ENCODE results near the gene ADAMTS17. TPM values are rescaled to one million over a fixed set of nuclear protein-coding genes. Genes with fewer than 3 reads are reported as not detected.

ADAMTS17 gene
- total RNA-seq, 1 experiment from 2014 or later: 1.6 TPM

GRCh38 chr15:100058458-100058857 is 283.3 kb downstream of the ADAMTS17 start:
- DNase-seq (ENCODE audit: low read depth, low spot score) (no peak), ATAC-seq (no peak)
- no peak overlapping the region for H3K4me3 ChIP-seq (ENCODE audit: low read depth in 2 of 2, low read length in 2 of 2)
- TF ChIP-seq CTCF (IDR thresholded peaks at IDR 0.05) (no peak), TCF7L2 (IDR thresholded peaks at IDR 0.05; ENCODE audit: low read depth, low read length) (no peak), REST (IDR thresholded peaks at IDR 0.05; ENCODE audit: insufficient read depth in 1 of 2, low read depth in 2 of 2, low read length in 1 of 2) (no peak), POLR2AphosphoS5 (IDR thresholded peaks at IDR 0.05; ENCODE audit: low read depth, low read length) (no peak), SIN3A (IDR thresholded peaks at IDR 0.05; ENCODE audit: borderline replicate concordance, insufficient read depth, low read depth, low read length) (no peak)
- in situ Hi-C loops (cut with HindIII; ENCODE audit: low pct_unique_long_range_greater_than_20kb, low sequenced_read_pairs) (no loop called here), intact Hi-C loops (cut with micrococcal nuclease; ENCODE audit: unreplicated experiment) (no loop called here)
- no peaks in the 10 kb centered on the region for H3K36me3 ChIP-seq (ENCODE audit: control insufficient read depth, insufficient read depth, low read length)
- no peak overlapping the region for H3K27ac ChIP-seq (ENCODE audit: low read length)
- CTCF ChIA-PET: no interaction called here
- POLR2A ChIA-PET: interaction anchor here (0.6 kb wide), 1 partner anchor 68 kb away, joined by 3 read pairs; no protein-coding TSS in a partner anchor
- H3K4me1 ChIP-seq (ENCODE audit: control insufficient read depth, insufficient read depth, low read length): no peaks in the 10 kb centered on the region
- BruUV-seq (replicated peaks): no TSS peak
- no peaks in the 10 kb centered on the region; the same call in 1 of the 2 replicates for H3K27me3 ChIP-seq (ENCODE audit: control insufficient read depth, insufficient read depth, low read length)
- H3K9me3 ChIP-seq (ENCODE audit: control insufficient read depth, insufficient read depth, low read depth, low read length): no peaks in the 10 kb centered on the region

- BruUV-seq (replicated peaks): no TSS peak
- in situ Hi-C loops (cut with HindIII; ENCODE audit: low pct_unique_long_range_greater_than_20kb, low sequenced_read_pairs): no loop called here
- ATAC-seq: no peak
These were observed 284.5 kb downstream of the ADAMTS17 start for GRCh38 chr15:100057281-100057680.

More at GRCh38 chr15:100057281-100057680, 284.5 kb downstream of the ADAMTS17 start:
- intact Hi-C loops (cut with micrococcal nuclease; ENCODE audit: unreplicated experiment): no loop called here
- ChIA-PET POLR2A (no interaction called here), CTCF (no interaction called here)
- Histone ChIP-seq H3K4me1 (ENCODE audit: control insufficient read depth, insufficient read depth, low read length) (no peaks in the 10 kb centered on the region), H3K9me3 (ENCODE audit: control insufficient read depth, insufficient read depth, low read depth, low read length) (no peaks in the 10 kb centered on the region), H3K27ac (ENCODE audit: low read length) (no peak overlapping the region), H3K36me3 (ENCODE audit: control insufficient read depth, insufficient read depth, low read length) (no peaks in the 10 kb centered on the region), H3K4me3 (ENCODE audit: low read depth in 2 of 2, low read length in 2 of 2) (no peak overlapping the region), H3K27me3 (ENCODE audit: control insufficient read depth, insufficient read depth, low read length) (no peaks in the 10 kb centered on the region; the same call in 1 of the 2 replicates)
- TF ChIP-seq POLR2AphosphoS5 (IDR thresholded peaks at IDR 0.05; ENCODE audit: low read depth, low read length) (no peak), REST (IDR thresholded peaks at IDR 0.05; ENCODE audit: insufficient read depth in 1 of 2, low read depth in 2 of 2, low read length in 1 of 2) (no peak), TCF7L2 (IDR thresholded peaks at IDR 0.05; ENCODE audit: low read depth, low read length) (no peak), CTCF (IDR thresholded peaks at IDR 0.05) (no peak), SIN3A (IDR thresholded peaks at IDR 0.05; ENCODE audit: borderline replicate concordance, insufficient read depth, low read depth, low read length) (no peak)
- no peak for DNase-seq (ENCODE audit: low read depth, low spot score)
